ENCODE results near the gene BCKDHB.

- TF ChIP-seq POLR2A (IDR thresholded peaks at IDR 0.05), result no peak
- TF ChIP-seq POLR2AphosphoS5 (IDR thresholded peaks at IDR 0.05), result no peak
These were observed 214.5 kb downstream of the BCKDHB start for GRCh38 chr6:80321011-80321410.

All from prostate gland (tissue), 1 donor.